Dermis blood vessel endothelial cell (primary cell): ENCODE measurements around the gene ESX1. TPM values are rescaled to one million over a fixed set of nuclear protein-coding genes. Genes with fewer than 3 reads are reported as not detected.
"Not testable (repeated sequence)": the region's sequence is repeated elsewhere in the genome, so short reads cannot be mapped to it uniquely, and the experiment has no call there.

Source experiments
- DNase-seq: peaks from one replicate; pipeline ENCODE4 v3.0.0; 2010
- total RNA-seq: library from RNA; depleted of rRNA; stranded (reverse); fragments of >200 nt; gene quantifications from 2 replicates; pipeline ENCODE4 v1.2.3, GENCODE V29; 2014

The ESX1 gene
- total RNA-seq, result not detected in 2 replicates

- DNase-seq, result peak; percentile 5
These were observed at the start of gene ESX1 for GRCh38 chrX:104254442-104255115. Gene ESX1, minus strand, starts transcription at chrX:104254933. Its CDS starts 84 bp downstream, at chrX:104254849.

GRCh38 chrX:104295636-104296035 is 40.9 kb upstream of the ESX1 start:
- no peak for DNase-seq

DNA sequence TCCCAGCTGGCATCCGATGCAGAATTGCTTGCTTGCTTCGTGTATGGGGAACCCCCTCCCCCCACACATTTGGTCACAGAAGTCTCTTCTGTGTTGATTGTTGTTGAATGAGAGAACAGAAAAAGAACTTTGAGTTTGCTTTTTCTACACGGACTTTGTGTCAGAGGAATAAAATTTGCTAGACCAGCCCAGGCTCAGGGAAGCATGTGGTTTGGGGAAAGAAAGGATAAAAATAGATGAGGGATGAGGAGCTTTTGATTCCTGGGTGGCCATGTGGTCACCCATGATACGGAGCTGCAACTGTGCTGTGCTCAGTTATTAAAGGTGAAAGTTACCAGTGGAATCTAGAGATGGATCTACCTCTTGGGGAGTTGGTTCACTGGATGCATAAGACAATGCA is 34.2 kb upstream of the ESX1 start:
- DNase-seq, result no peak

GRCh38 chrX:104288269-104288668 is 33.5 kb upstream of the ESX1 start:
- no peak for DNase-seq

- no peak for DNase-seq
These were observed 30.5 kb upstream of the ESX1 start for GRCh38 chrX:104285201-104285600.

- no peak for DNase-seq
These were observed 29.8 kb upstream of the ESX1 start for GRCh38 chrX:104284507-104284906.

DNA sequence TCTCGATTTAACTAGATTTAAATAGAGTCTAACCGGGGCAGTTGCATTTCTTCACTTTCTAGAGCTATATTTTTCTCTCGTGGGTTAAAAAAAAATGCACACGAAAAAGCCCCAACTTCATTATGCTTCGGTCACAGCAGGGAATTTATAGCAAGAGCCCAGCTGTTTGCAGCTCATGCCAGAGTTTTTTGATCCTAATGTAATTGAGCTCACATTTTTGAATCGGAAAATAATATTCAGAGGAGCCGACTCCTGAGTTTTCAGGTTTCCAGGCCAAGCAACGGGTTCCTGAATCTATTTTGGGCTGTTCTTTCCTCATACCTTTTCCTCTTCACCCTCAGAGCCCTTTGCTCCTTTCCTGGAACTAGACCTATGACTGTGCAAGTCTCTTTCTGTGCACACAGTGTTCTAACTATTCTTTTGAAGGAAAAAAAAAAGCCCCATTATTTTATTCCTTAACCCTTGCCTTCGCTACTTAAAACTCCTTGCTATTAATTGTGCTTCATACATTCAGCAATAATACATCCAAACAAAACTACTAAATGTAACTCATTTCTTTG is 27.5 kb upstream of the ESX1 start:
- DNase-seq, result no peak

- no peak for DNase-seq
These were observed 26.8 kb upstream of the ESX1 start for GRCh38 chrX:104281564-104281963.

GRCh38 chrX:104280609-104281008 is 25.9 kb upstream of the ESX1 start:
- no peak for DNase-seq

- peak; percentile 57 for DNase-seq
These were observed 16.3 kb upstream of the ESX1 start for GRCh38 chrX:104270916-104271512.

DNA sequence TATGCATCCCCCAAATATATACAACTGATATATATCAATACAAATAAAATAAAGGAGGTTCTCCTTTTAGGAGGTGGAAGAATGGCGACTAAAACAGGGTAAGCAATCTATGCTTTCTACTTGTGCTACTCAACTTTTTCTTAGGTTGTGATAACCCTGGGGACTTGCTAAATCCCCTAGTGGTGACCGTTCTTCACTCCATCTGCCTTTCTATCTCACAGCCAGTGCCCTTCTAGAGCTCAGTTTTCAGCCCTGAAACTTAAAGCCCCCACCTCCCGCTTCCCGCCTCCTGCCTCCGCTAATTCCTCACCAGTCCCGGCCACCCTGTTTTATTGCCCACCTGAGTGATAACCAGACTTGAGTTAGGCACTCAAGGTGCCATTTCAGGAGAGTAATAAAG is 15.5 kb upstream of the ESX1 start:
- DNase-seq, result no peak

- no peak for DNase-seq
These were observed 732 bp upstream of the ESX1 start for GRCh38 chrX:104255465-104255864.

GRCh38 chrX:104253567-104254441 is 929 bp downstream of the ESX1 start:
- no peak for DNase-seq

GRCh38 chrX:104250470-104250869 is 4.3 kb downstream of the ESX1 start:
- no peak for DNase-seq

DNA sequence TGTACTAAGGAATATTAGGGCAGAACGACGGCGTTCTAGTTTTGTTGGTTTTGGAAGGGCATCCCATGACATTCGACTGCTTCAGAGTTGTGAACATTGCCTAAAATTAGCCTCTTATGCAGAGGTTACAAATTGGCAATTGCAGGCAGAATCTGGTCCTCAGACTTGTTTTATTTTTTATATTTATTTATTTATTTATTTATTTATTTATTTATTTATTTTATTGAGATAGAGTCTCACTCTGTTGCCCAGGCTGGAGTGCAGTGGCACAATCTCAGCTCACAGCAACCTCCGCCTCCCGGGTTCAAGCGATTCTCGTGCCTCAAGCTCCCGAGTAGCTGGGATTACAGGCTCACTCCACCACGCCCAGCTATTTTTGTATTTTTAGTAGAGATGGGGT is 24.7 kb downstream of the ESX1 start:
- DNase-seq, result not testable (repeated sequence)

DNA sequence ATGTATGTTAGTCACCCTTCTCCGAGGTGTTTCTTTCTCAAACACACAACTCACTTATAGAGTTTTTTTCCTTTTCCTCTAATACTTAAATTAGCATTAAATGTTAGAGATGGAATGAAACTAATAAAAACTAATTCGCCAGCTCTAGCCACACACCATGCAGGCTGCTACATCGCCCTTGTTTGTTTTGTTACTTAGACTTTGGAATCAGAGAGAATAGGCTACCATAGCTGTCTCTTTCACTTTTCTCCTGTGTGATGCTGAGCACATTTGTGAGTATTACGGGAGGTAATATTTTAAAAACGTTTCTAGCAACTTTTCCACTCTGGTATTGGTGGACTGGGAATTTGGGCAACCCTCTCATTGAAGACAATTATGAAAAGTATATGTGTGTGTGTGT is 43.5 kb downstream of the ESX1 start:
- no peak for DNase-seq

GRCh38 chrX:104205548-104205947 is 49.2 kb downstream of the ESX1 start:
- DNase-seq, result no peak

Other genes starting within 250 kb of the ESX1 start
- gene H2BW1, start 241.2 kb downstream of the ESX1 start, total RNA-seq, result not detected in 2 replicates
- gene H2BW2, start 215.0 kb downstream of the ESX1 start, total RNA-seq, result not detected in 2 replicates
- 2.3 and 4.3 TPM in 2 replicates for gene TMSB15C, start 178.7 kb downstream of the ESX1 start, total RNA-seq
- gene ZCCHC18, start 142.4 kb downstream of the ESX1 start, total RNA-seq, result 1.1 and 1.4 TPM in 2 replicates
- gene SLC25A53, start 97.9 kb downstream of the ESX1 start, total RNA-seq, result 5.3 and 10.7 TPM in 2 replicates
- gene FAM199X, start 88.5 kb downstream of the ESX1 start, total RNA-seq, result 27.4 and 32.7 TPM in 2 replicates